Right lobe of liver (tissue), 6 donors: ENCODE results near the gene PLEKHA1. TPM values are rescaled to one million over a fixed set of nuclear protein-coding genes. Genes with fewer than 3 reads are reported as not detected.

Source experiments
- ATAC-seq, 4 donors: fragments of 200-7000 bp; cut with Tn5 transposase; one replicate each; pipeline ENCODE4 v1.9.1; 2020; ENCODE audit warnings: mild to moderate bottlenecking in 4 of 4, moderate library complexity in 4 of 4
- DNase-seq, 3 donors: peaks; one replicate each; pipeline ENCODE4 v3.0.0-alpha.2; 2020
- H3K27ac ChIP-seq, 3 donors: fragments of 200-600 bp; one replicate each; pipeline ENCODE4 v1.8.0; 2022
- H3K27me3 ChIP-seq, 2 donors: fragments of 200-600 bp; one replicate each; pipeline ENCODE4 v1.8.0; 2022
- H3K36me3 ChIP-seq, 4 donors: fragments of 200-600 bp; sonication (generic) in 1 of 4; one replicate each; pipeline versions ENCODE4 v1.5.1 to v1.8.0; 2017 to 2022; ENCODE audit warnings: control low read depth in 1 of 4
- H3K4me1 ChIP-seq, 4 donors: fragments of 200-600 bp; sonication (generic) in 1 of 4; one replicate each; pipeline versions ENCODE4 v1.5.1 to v1.8.0; 2017 to 2022; ENCODE audit warnings: control low read depth in 1 of 4
- H3K4me3 ChIP-seq, 3 donors: fragments of 200-600 bp; one replicate each; pipeline ENCODE4 v1.8.0; 2022
- H3K9me3 ChIP-seq, 4 donors: fragments of 200-600 bp; sonication (generic) in 1 of 4; one replicate each; pipeline versions ENCODE4 v1.5.1 to v1.8.0; 2017 to 2022; ENCODE audit warnings: control low read depth in 1 of 4
- CTCF ChIP-seq, 4 donors: fragments of 200-600 bp in 3 of 4; fragments of 450-650 bp in 1 of 4; IDR thresholded peaks; one replicate each; pipeline versions ENCODE4 v1.5.1 to v1.8.0; 2016 to 2022; ENCODE audit warnings: antibody characterized with exemption in 4 of 4, mild to moderate bottlenecking in 2 of 4
- POLR2A ChIP-seq: fragments of 450-650 bp; IDR thresholded peaks from one replicate; pipeline ENCODE4 v1.6.1; 2017; ENCODE audit warnings: antibody characterized with exemption, mild to moderate bottlenecking
- WGBS: methylation state at CpG from one replicate; pipeline ENCODE4 v1.1.6; 2018; ENCODE audit warnings: low coverage, low lambda C conversion rate; ENCODE audit not compliant: insufficient coverage; ENCODE audit errors: missing lambda C conversion rate; 5-methylcytosine and 5-hydroxymethylcytosine counted together
- intact Hi-C, 2 donors: fragments of 100-400 bp; cut with DNase I; formaldehyde crosslinking; loops; one replicate each; pipeline versions ENCODE4 v1.11.2 to v1.14.1; 2022
- total RNA-seq, 6 experiments: library from RNA; depleted of rRNA in 2 of 6; stranded (reverse); fragments of >200 nt in 2 of 6; fragmentation: NEBNext Ultra II Directional in 3 of 6; extraction: Animal tissue kit (Norgen Biotek cat#: 25700) in 3 of 6; gene quantifications; one replicate each; pipeline versions ENCODE4 v1.1.0 to v1.2.4, GENCODE V29; 2016 to 2023
- donor health status: DM: no; HTN: yes; CAD: no.
- donor health status: DM: no; HTN: no; CAD: no.
- donor health status: DM: no; HTN: no; CAD: no.
- donor health status: DM: no; HTN: yes; CAD: no.
- donor health status: DM: no; HTN: yes; CAD: no.

PLEKHA1 gene
- total RNA-seq, 6 experiments from 2014 or later: 23.1 to 42.2 (median 27.5) TPM

GRCh38 chr10:122392835-122393234 lies 18.3 kb downstream of the PLEKHA1 start:
- peak; percentile 32 to 69 (median 56) for ATAC-seq

GRCh38 chr10:122393288-122393687 lies 18.8 kb downstream of the PLEKHA1 start:
- intact Hi-C loops: no loop called here
- Histone ChIP-seq H3K27me3 (no peaks in the 10 kb centered on the region), H3K9me3 (no peaks in the 10 kb centered on the region)

More at GRCh38 chr10:122392835-122393234, 18.3 kb downstream of the PLEKHA1 start:
- no peak for TF ChIP-seq CTCF (IDR thresholded peaks at IDR 0.05)
- no peak for TF ChIP-seq POLR2A
- Histone ChIP-seq H3K27ac (peak overlapping the region; percentile 44 to 77 (median 52)), H3K36me3 (peaks cover 0 to 19% (median 11%) of the 10 kb centered on the region in 4 donors), H3K27me3 (no peaks in the 10 kb centered on the region), H3K9me3 (no peaks in the 10 kb centered on the region), H3K4me3 (peak overlapping the region in 2 of 3 donors; percentile 4 to 27), H3K4me1 (peaks cover 0 to 44% (median 6%) of the 10 kb centered on the region in 4 donors)
- intact Hi-C loops: no loop called here
- WGBS: 17% methylated on average over 2 of the region's 2 CpGs
- no peak for DNase-seq

GRCh38 chr10:122402548-122403131 lies 28.1 kb downstream of the PLEKHA1 start:
- Histone ChIP-seq H3K9me3 (no peaks in the 10 kb centered on the region), H3K4me3 (no peak overlapping the region), H3K27me3 (no peaks in the 10 kb centered on the region), H3K4me1 (no peaks in the 10 kb centered on the region), H3K36me3 (peaks cover 0 to 25% (median 0%) of the 10 kb centered on the region in 4 donors), H3K27ac (no peak overlapping the region)
- intact Hi-C loops: no loop called here
- DNase-seq: no peak
- 92% methylated on average over 5 of the region's 5 CpGs for WGBS
- ATAC-seq: no peak
- TF ChIP-seq CTCF (IDR thresholded peaks at IDR 0.05) (no peak), POLR2A (no peak)

More at GRCh38 chr10:122393288-122393687, 18.8 kb downstream of the PLEKHA1 start:
- Histone ChIP-seq H3K4me3 (peak overlapping the region in 2 of 3 donors; percentile 4 to 27), H3K36me3 (peaks cover 0 to 19% (median 11%) of the 10 kb centered on the region in 4 donors), H3K27ac (peak overlapping the region; percentile 44 to 77 (median 52)), H3K4me1 (peaks cover 0 to 40% (median 6%) of the 10 kb centered on the region in 4 donors)
- no peak for TF ChIP-seq POLR2A
- no peak for TF ChIP-seq CTCF (IDR thresholded peaks at IDR 0.05)
- 24% methylated on average over 2 of the region's 2 CpGs for WGBS
- ATAC-seq: peak; percentile 49 to 81 (median 66)
- no peak for DNase-seq

- DNase-seq (no peak), ATAC-seq (peak in 3 of 4 donors; percentile 30 to 52 (median 43))
- Histone ChIP-seq H3K9me3 (no peaks in the 10 kb centered on the region), H3K4me1 (no peaks in the 10 kb centered on the region), H3K4me3 (no peak overlapping the region), H3K27me3 (no peaks in the 10 kb centered on the region), H3K36me3 (peaks cover 0 to 25% (median 0%) of the 10 kb centered on the region in 4 donors), H3K27ac (no peak overlapping the region)
- intact Hi-C loops: no loop called here
- no peak for TF ChIP-seq CTCF (IDR thresholded peaks at IDR 0.05)
- TF ChIP-seq POLR2A: no peak
- 71% methylated on average over 2 of the region's 2 CpGs for WGBS
Observed at GRCh38 chr10:122404576-122404975, 30.1 kb downstream of the PLEKHA1 start.
